HCT116 (cell line): Measurements from ENCODE around the gene LRRC72. TPM values are rescaled to one million over a fixed set of nuclear protein-coding genes. Genes with fewer than 3 reads are reported as not detected.

Experiments used
- ATAC-seq: fragments of 200-7000 bp; cut with Tn5 transposase; 2 replicates; pipeline ENCODE4 v1.9.1; 2020; ENCODE audit warnings: mild to moderate bottlenecking, moderate library complexity
- BruUV-seq: library from RNA; stranded (reverse); fragments of 400-500 nt; replicated peaks from 2 replicates; lab custom pipeline; 2021; lab: Mats Ljungman, UMichigan
- CTCF ChIA-PET: fragments of 300-600 bp; sonication (Branson Sonifier 250); formaldehyde crosslinking; loops from one replicate; lab custom pipeline; 2021; ENCODE audit warnings: antibody characterized with exemption; lab: Charles Lee
- POLR2A ChIA-PET: fragments of 300-600, 350-600 bp; sonication (Branson Sonifier 250); formaldehyde crosslinking; loops from one replicate; lab custom pipeline; 2021; ENCODE audit warnings: antibody characterized with exemption; lab: Charles Lee
- RAD21 ChIA-PET, 2 experiments: fragments of 300-600 bp; sonication (Branson Sonifier 250); formaldehyde crosslinking; loops; one replicate each; lab custom pipeline; 2023; ENCODE audit warnings: low total read pairs in 2 of 2; ENCODE audit not compliant: uncharacterized antibody in 2 of 2, unreplicated experiment in 2 of 2, low non-redundant PET in 1 of 2; lab: Charles Lee
- DNase-seq: peaks from one replicate; pipeline ENCODE4 v3.0.0-alpha.2; 2010; ENCODE audit warnings: low read depth, low spot score
- H2AFZ ChIP-seq: fragments of 200-600 bp; shearing (Covaris generic), sonication (generic); 2 replicates; pipeline ENCODE4 v1.6.1; 2017; ENCODE audit warnings: low read depth, mixed run types, mixed read lengths, antibody characterized with exemption, low read length; ENCODE audit not compliant: poor library complexity, severe bottlenecking
- H3K27ac ChIP-seq: 2 replicates; pipeline ENCODE4 v1.5.1; 2012; ENCODE audit warnings: low read depth, low read length
- H3K27me3 ChIP-seq: fragments of 200-600 bp; sonication (generic); 2 replicates; pipeline ENCODE4 v1.6.1; 2016; ENCODE audit warnings: mixed run types, low read length, mixed read lengths; ENCODE audit not compliant: insufficient read depth
- H3K36me3 ChIP-seq, 2 experiments: fragments of 200-500 bp in 1 of 2; fragments of 200-600 bp in 1 of 2; sonication (Bioruptor generic) in 1 of 2; sonication (generic) in 1 of 2; 2 replicates each; pipeline versions ENCODE4 v1.5.1 to v1.6.1; 2014 to 2016; ENCODE audit warnings: low read length in 2 of 2, inconsistent platforms in 1 of 2, mixed read lengths in 1 of 2, mixed run types in 1 of 2; ENCODE audit not compliant: insufficient read depth in 2 of 2, control insufficient read depth in 1 of 2
- H3K4me1 ChIP-seq, 2 experiments: fragments of 200-600 bp in 1 of 2; sonication (generic) in 1 of 2; 2 replicates each; pipeline versions ENCODE4 v1.5.1 to v1.6.1; 2012 to 2017; ENCODE audit warnings: low read length in 2 of 2, inconsistent platforms in 1 of 2, mild to moderate bottlenecking in 1 of 2, mixed read lengths in 1 of 2, mixed run types in 1 of 2, moderate library complexity in 1 of 2; ENCODE audit not compliant: insufficient read depth in 2 of 2, control insufficient read depth in 1 of 2
- H3K4me2 ChIP-seq: fragments of 200-600 bp; sonication (generic); 2 replicates; pipeline ENCODE4 v1.6.1; 2017; ENCODE audit warnings: mixed run types, low read length, mixed read lengths
- H3K4me3 ChIP-seq, 2 experiments: fragments of 200-600 bp in 1 of 2; sonication (generic) in 1 of 2; replicated peaks in 1 of 2; 2 replicates each; pipeline ENCODE4 v1.5.1; 2011 to 2016; ENCODE audit warnings: low read length in 2 of 2, control low read depth in 1 of 2, low read depth in 1 of 2, mild to moderate bottlenecking in 1 of 2, mixed read lengths in 1 of 2, mixed run types in 1 of 2
- H3K79me2 ChIP-seq: fragments of 200-600 bp; sonication (generic); 2 replicates; pipeline ENCODE4 v1.6.1; 2017; ENCODE audit warnings: mild to moderate bottlenecking, mixed run types, low read length, moderate library complexity, mixed read lengths; ENCODE audit not compliant: insufficient read depth
- H3K9ac ChIP-seq: fragments of 200-600 bp; sonication (generic); 2 replicates; pipeline ENCODE4 v1.6.1; 2016; ENCODE audit warnings: low read length, mixed read lengths
- H3K9me2 ChIP-seq: fragments of 200-600 bp; sonication (generic), shearing (Covaris generic); 2 replicates; pipeline ENCODE4 v1.6.1; 2017; ENCODE audit warnings: mixed run types, mild to moderate bottlenecking, moderate library complexity; ENCODE audit not compliant: insufficient read depth
- H3K9me3 ChIP-seq, 2 experiments: fragments of 200-500 bp in 1 of 2; fragments of 200-600 bp in 1 of 2; sonication (Bioruptor generic) in 1 of 2; sonication (generic) in 1 of 2; 2 replicates each; pipeline ENCODE4 v1.6.1; 2014 to 2017; ENCODE audit warnings: low read length in 2 of 2, mixed read lengths in 2 of 2, inconsistent platforms in 1 of 2, low read depth in 1 of 2, mild to moderate bottlenecking in 1 of 2, mixed run types in 1 of 2, moderate library complexity in 1 of 2; ENCODE audit not compliant: control insufficient read depth in 1 of 2, insufficient read depth in 1 of 2
- H4K20me1 ChIP-seq: fragments of 200-600 bp; sonication (generic), shearing (Covaris generic); 2 replicates; pipeline ENCODE4 v1.6.1; 2017; ENCODE audit warnings: mixed run types, mild to moderate bottlenecking, moderate library complexity; ENCODE audit not compliant: insufficient read depth
- CBX3 ChIP-seq: IDR thresholded peaks from 2 replicates; pipeline ENCODE4 v1.6.1; 2012; ENCODE audit warnings: low read depth
- CEBPB ChIP-seq: IDR thresholded peaks from 2 replicates; pipeline ENCODE4 v1.6.1; 2012; ENCODE audit warnings: low read depth
- EGR1 ChIP-seq: IDR thresholded peaks from 2 replicates; pipeline ENCODE4 v1.6.1; 2012; ENCODE audit warnings: low read depth
- EZH2 ChIP-seq: fragments of 200-600 bp; sonication (generic); IDR thresholded peaks from 2 replicates; pipeline ENCODE4 v1.6.1; 2017; ENCODE audit warnings: antibody characterized with exemption, mixed run types
- EZH2phosphoT487 ChIP-seq: fragments of 200-600 bp; IDR thresholded peaks from 2 replicates; pipeline ENCODE4 v1.6.1; 2018; ENCODE audit warnings: antibody characterized with exemption, borderline replicate concordance
- FOSL1 ChIP-seq: IDR thresholded peaks from 2 replicates; pipeline ENCODE4 v1.6.1; 2012; ENCODE audit warnings: low read depth
- JUND ChIP-seq: IDR thresholded peaks from 2 replicates; pipeline ENCODE4 v1.6.1; 2012
- POLR2AphosphoS5 ChIP-seq: IDR thresholded peaks from 2 replicates; pipeline ENCODE4 v1.6.1; 2011; ENCODE audit warnings: mild to moderate bottlenecking, low read depth, low read length, moderate library complexity
- RAD21 ChIP-seq: IDR thresholded peaks from 2 replicates; pipeline ENCODE4 v1.6.1; 2012; ENCODE audit warnings: low read depth, mild to moderate bottlenecking
- SIN3A ChIP-seq: IDR thresholded peaks from 2 replicates; pipeline ENCODE4 v1.6.1; 2012; ENCODE audit warnings: low read depth
- SP1 ChIP-seq: IDR thresholded peaks from 2 replicates; pipeline ENCODE4 v1.6.1; 2012; ENCODE audit warnings: low read depth
- SRF ChIP-seq: IDR thresholded peaks from 2 replicates; pipeline ENCODE4 v1.6.1; 2012; ENCODE audit warnings: low read depth
- TCF7L2 ChIP-seq: IDR thresholded peaks from 2 replicates; pipeline ENCODE4 v1.7.0; 2011; ENCODE audit warnings: borderline replicate concordance, inconsistent platforms; ENCODE audit not compliant: insufficient read depth, insufficient read length; ENCODE audit errors: extremely low read depth
- ZFX ChIP-seq: fragments of 450-650 bp; IDR thresholded peaks from 2 replicates; pipeline ENCODE4 v1.6.1; 2017
- ZNF274 ChIP-seq: fragments of 200-500 bp; sonication (Bioruptor generic); IDR thresholded peaks from 2 replicates; pipeline ENCODE4 v1.6.1; 2014; ENCODE audit warnings: mild to moderate bottlenecking, low read depth, low read length, inconsistent platforms
- intact Hi-C: fragments of 100-400 bp; cut with micrococcal nuclease; formaldehyde crosslinking; loops from 2 replicates; pipeline ENCODE4 v1.10.0; 2022
- total RNA-seq: library from RNA; stranded (reverse); gene quantifications from one replicate; pipeline ENCODE4 v1.2.1, GENCODE V29; 2021; ENCODE audit not compliant: unreplicated experiment
- TF ChIP-seq, protein P1 (sequence below), 3 experiments: fragments of 200-600 bp in 1 of 3; sonication (generic) in 1 of 3; IDR thresholded peaks in 2 of 3; conservative IDR thresholded peaks in 1 of 3; 2 replicates each; pipeline ENCODE4 v1.5.1; 2012 to 2017; ENCODE audit warnings: low read depth in 2 of 3, low read length in 2 of 3, antibody characterized with exemption in 1 of 3, borderline replicate concordance in 1 of 3, control low read depth in 1 of 3, mild to moderate bottlenecking in 1 of 3, mixed read lengths in 1 of 3, mixed run types in 1 of 3, moderate library complexity in 1 of 3; ENCODE audit not compliant: insufficient read depth in 1 of 3
- TF ChIP-seq, protein P2 (sequence below): IDR thresholded peaks from 2 replicates; pipeline ENCODE4 v1.6.1; 2012
- TF ChIP-seq, protein P3 (sequence below): IDR thresholded peaks from 2 replicates; pipeline ENCODE4 v1.6.1; 2012
- TF ChIP-seq, protein P4 (sequence below): IDR thresholded peaks from 2 replicates; pipeline ENCODE4 v1.6.1; 2012; ENCODE audit warnings: low read depth
- TF ChIP-seq, protein P5 (sequence below): IDR thresholded peaks from 2 replicates; pipeline ENCODE4 v1.6.1; 2011; ENCODE audit warnings: mild to moderate bottlenecking, low read length, moderate library complexity; ENCODE audit not compliant: insufficient replicate concordance; ENCODE audit errors: extremely low read depth

The LRRC72 gene
- total RNA-seq, 1 experiment from 2014 or later, result not detected

DNA sequence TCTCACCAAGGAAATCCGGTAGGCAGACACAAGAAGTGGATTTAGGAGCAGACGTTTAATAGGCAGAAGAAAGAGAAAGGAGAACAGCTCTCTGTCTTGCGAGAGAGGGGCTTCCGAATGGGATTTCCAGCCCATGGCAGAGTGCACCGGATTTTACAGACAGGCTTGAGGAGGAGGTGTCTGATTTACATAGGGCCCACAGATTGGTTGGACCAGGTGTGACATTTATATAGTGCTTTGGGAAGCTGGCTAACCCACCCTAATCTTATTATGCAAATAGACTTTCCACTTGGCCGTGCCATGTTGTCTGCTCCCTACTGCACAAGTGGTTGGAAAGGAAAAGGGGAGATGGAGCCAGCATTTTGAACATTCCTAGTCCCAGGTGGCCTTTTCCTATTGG lies 61.2 kb downstream of the LRRC72 start:
- Histone ChIP-seq H3K9ac (no peak overlapping the region), H3K9me3 (no peaks in the 10 kb centered on the region), H3K9me2 (no peaks in the 10 kb centered on the region), H3K27ac (no peak overlapping the region), H3K27me3 (no peaks in the 10 kb centered on the region), H2AFZ (no peak overlapping the region), H4K20me1 (no peaks in the 10 kb centered on the region), H3K4me3 (no peak overlapping the region), H3K4me2 (no peak overlapping the region), H3K4me1 (no peaks in the 10 kb centered on the region), H3K36me3 (no peaks in the 10 kb centered on the region), H3K79me2 (no peaks in the 10 kb centered on the region)
- no peak for ATAC-seq
- ChIA-PET CTCF (interaction anchor here (1.1 kb wide), 1 partner anchor 23 kb away, joined by 3 read pairs; no protein-coding TSS in a partner anchor), RAD21 (no interaction called here), POLR2A (no interaction called here)
- intact Hi-C loops, result no loop called here
- TF ChIP-seq SIN3A (no peak), FOSL1 (no peak), RAD21 (no peak), EZH2 (no peak), CBX3 (no peak), CEBPB (no peak), EZH2phosphoT487 (no peak), SP1 (no peak), SRF (no peak), POLR2AphosphoS5 (no peak), TCF7L2 (no peak), ZFX (no peak), JUND (no peak), ZNF274 (no peak), EGR1 (no peak)
- TF ChIP-seq, protein P1, sequence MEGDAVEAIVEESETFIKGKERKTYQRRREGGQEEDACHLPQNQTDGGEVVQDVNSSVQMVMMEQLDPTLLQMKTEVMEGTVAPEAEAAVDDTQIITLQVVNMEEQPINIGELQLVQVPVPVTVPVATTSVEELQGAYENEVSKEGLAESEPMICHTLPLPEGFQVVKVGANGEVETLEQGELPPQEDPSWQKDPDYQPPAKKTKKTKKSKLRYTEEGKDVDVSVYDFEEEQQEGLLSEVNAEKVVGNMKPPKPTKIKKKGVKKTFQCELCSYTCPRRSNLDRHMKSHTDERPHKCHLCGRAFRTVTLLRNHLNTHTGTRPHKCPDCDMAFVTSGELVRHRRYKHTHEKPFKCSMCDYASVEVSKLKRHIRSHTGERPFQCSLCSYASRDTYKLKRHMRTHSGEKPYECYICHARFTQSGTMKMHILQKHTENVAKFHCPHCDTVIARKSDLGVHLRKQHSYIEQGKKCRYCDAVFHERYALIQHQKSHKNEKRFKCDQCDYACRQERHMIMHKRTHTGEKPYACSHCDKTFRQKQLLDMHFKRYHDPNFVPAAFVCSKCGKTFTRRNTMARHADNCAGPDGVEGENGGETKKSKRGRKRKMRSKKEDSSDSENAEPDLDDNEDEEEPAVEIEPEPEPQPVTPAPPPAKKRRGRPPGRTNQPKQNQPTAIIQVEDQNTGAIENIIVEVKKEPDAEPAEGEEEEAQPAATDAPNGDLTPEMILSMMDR (IDR thresholded peaks at IDR 0.05 in 2 of 3, conservative IDR thresholded peaks at IDR 0.05 in 1 of 3; ENCODE audit: borderline replicate concordance in 1 of 3, insufficient read depth in 1 of 3, low read depth in 2 of 3, low read length in 2 of 3), result no peak
- TF ChIP-seq, protein P2, sequence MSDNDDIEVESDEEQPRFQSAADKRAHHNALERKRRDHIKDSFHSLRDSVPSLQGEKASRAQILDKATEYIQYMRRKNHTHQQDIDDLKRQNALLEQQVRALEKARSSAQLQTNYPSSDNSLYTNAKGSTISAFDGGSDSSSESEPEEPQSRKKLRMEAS, result no peak
- TF ChIP-seq, protein P3, sequence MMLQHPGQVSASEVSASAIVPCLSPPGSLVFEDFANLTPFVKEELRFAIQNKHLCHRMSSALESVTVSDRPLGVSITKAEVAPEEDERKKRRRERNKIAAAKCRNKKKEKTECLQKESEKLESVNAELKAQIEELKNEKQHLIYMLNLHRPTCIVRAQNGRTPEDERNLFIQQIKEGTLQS, result no peak
- TF ChIP-seq, protein P4, sequence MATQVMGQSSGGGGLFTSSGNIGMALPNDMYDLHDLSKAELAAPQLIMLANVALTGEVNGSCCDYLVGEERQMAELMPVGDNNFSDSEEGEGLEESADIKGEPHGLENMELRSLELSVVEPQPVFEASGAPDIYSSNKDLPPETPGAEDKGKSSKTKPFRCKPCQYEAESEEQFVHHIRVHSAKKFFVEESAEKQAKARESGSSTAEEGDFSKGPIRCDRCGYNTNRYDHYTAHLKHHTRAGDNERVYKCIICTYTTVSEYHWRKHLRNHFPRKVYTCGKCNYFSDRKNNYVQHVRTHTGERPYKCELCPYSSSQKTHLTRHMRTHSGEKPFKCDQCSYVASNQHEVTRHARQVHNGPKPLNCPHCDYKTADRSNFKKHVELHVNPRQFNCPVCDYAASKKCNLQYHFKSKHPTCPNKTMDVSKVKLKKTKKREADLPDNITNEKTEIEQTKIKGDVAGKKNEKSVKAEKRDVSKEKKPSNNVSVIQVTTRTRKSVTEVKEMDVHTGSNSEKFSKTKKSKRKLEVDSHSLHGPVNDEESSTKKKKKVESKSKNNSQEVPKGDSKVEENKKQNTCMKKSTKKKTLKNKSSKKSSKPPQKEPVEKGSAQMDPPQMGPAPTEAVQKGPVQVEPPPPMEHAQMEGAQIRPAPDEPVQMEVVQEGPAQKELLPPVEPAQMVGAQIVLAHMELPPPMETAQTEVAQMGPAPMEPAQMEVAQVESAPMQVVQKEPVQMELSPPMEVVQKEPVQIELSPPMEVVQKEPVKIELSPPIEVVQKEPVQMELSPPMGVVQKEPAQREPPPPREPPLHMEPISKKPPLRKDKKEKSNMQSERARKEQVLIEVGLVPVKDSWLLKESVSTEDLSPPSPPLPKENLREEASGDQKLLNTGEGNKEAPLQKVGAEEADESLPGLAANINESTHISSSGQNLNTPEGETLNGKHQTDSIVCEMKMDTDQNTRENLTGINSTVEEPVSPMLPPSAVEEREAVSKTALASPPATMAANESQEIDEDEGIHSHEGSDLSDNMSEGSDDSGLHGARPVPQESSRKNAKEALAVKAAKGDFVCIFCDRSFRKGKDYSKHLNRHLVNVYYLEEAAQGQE, result no peak
- TF ChIP-seq, protein P5, sequence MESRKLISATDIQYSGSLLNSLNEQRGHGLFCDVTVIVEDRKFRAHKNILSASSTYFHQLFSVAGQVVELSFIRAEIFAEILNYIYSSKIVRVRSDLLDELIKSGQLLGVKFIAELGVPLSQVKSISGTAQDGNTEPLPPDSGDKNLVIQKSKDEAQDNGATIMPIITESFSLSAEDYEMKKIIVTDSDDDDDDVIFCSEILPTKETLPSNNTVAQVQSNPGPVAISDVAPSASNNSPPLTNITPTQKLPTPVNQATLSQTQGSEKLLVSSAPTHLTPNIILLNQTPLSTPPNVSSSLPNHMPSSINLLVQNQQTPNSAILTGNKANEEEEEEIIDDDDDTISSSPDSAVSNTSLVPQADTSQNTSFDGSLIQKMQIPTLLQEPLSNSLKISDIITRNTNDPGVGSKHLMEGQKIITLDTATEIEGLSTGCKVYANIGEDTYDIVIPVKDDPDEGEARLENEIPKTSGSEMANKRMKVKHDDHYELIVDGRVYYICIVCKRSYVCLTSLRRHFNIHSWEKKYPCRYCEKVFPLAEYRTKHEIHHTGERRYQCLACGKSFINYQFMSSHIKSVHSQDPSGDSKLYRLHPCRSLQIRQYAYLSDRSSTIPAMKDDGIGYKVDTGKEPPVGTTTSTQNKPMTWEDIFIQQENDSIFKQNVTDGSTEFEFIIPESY, result no peak
- BruUV-seq, result no TSS peak
- no peak for DNase-seq
